Fibroblast of lung (primary cell): Measurements from ENCODE around the gene AGRN.

Experiments used
- EZH2 ChIP-seq: IDR thresholded peaks from 2 replicates; pipeline ENCODE4 v1.5.1; 2012; ENCODE audit warnings: low read length, control low read depth, mild to moderate bottlenecking; ENCODE audit errors: missing control alignments
- TF ChIP-seq, protein P1 (sequence below), 2 donors: IDR thresholded peaks in 1 of 2; conservative IDR thresholded peaks in 1 of 2; 1 replicate in 1 of 2; 2 replicates in 1 of 2; pipeline ENCODE4 v1.5.1; 2011 to 2012; ENCODE audit warnings: low read length in 2 of 2, control low read depth in 1 of 2, inconsistent platforms in 1 of 2, low read depth in 1 of 2, mild to moderate bottlenecking in 1 of 2

DNA sequence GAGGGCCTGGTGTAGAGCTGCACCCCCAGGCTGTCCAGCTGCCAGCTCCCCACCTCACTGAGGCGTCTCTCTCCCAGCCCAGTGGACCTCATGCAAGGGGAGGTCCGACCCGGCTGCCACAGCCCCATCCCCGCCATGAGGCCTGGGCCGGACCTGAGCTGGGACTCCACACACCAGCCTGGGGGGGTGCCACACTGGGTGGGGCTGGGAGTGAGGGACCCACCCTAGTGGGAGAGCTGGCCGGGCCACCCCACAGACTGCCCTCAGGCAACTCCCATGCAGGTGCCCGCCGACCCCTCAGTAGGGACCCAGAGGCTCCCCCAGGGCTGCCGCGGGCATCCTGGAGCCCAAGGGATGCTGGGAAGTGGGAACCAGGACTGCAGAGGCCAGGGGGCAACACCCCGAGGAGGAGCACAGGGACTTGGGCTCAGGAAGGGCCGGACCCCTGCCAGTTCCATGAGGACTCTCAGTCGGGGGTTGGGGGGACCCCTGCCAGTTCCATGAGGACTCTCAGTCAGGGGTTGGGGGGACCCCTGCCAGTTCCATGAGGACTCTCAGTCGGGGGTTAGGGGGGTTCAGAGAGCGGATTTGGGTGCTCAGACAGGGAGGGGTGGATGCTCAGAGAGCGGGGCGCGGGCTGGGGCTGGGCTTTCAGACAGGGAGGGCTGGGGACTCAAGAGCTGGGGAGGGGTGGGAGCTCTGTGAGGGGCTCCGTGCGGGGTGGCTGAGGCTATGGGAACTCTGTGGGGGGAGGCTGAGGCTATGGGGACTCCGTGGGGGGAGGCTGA, 55.4 kb downstream of the AGRN start:
- TF ChIP-seq, protein P1, sequence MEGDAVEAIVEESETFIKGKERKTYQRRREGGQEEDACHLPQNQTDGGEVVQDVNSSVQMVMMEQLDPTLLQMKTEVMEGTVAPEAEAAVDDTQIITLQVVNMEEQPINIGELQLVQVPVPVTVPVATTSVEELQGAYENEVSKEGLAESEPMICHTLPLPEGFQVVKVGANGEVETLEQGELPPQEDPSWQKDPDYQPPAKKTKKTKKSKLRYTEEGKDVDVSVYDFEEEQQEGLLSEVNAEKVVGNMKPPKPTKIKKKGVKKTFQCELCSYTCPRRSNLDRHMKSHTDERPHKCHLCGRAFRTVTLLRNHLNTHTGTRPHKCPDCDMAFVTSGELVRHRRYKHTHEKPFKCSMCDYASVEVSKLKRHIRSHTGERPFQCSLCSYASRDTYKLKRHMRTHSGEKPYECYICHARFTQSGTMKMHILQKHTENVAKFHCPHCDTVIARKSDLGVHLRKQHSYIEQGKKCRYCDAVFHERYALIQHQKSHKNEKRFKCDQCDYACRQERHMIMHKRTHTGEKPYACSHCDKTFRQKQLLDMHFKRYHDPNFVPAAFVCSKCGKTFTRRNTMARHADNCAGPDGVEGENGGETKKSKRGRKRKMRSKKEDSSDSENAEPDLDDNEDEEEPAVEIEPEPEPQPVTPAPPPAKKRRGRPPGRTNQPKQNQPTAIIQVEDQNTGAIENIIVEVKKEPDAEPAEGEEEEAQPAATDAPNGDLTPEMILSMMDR (conservative IDR thresholded peaks at IDR 0.05 in 1 of 2, IDR thresholded peaks at IDR 0.05 in 1 of 2; ENCODE audit: low read depth in 1 of 2, low read length in 2 of 2) = no peak
- no peak for TF ChIP-seq EZH2
